NCI-H1092 treated with DMSO at 0.1 percent for 48 hours (cell line): ENCODE results near the gene FIGNL1.

ENCODE experiments used
- DNase-seq: peaks from one replicate; lab custom pipeline; 2025; lab: John Stamatoyannopoulos, UW

Gene FIGNL1, protein sequence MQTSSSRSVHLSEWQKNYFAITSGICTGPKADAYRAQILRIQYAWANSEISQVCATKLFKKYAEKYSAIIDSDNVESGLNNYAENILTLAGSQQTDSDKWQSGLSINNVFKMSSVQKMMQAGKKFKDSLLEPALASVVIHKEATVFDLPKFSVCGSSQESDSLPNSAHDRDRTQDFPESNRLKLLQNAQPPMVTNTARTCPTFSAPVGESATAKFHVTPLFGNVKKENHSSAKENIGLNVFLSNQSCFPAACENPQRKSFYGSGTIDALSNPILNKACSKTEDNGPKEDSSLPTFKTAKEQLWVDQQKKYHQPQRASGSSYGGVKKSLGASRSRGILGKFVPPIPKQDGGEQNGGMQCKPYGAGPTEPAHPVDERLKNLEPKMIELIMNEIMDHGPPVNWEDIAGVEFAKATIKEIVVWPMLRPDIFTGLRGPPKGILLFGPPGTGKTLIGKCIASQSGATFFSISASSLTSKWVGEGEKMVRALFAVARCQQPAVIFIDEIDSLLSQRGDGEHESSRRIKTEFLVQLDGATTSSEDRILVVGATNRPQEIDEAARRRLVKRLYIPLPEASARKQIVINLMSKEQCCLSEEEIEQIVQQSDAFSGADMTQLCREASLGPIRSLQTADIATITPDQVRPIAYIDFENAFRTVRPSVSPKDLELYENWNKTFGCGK

DNA sequence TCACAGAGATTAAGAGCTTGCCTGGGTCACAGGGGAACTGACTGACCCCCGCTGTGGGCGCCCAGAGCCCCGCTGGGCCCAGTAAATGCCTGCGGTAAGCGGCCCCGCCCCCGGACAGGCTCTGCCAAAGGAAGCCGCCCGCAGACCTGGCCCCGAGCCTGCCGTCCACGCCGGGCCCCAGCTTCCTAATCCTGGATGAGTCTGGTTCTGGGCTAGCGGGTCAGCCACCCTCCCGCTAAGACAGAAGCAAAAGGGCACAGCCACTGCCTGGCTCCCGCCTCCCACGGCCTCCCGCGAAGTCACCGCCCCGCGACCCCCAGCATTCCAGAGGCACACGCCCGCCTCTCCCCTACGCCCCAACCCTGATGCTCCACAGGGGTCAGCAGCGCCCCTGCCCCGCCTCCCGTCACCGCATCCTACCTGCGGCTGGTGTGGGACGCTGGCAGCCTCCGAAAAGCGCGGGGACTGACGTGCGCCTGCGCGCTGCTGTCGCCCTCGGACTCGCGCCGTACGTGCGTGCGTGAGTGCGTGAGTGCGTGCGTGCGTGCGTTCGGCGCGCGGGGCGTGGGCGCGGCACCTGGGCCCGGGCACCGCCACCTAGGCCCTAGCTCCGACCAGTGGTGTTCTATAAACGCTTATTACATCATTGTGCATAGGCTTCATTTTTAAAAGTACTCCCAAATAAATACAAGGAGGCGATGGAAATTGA lies at the start of gene FIGNL1:
Gene FIGNL1 (minus strand): TSS at position 470 of the 709 bp plus-strand sequence. CDS start 3,063 bp downstream, outside the sequence.
- peak; percentile 85 for DNase-seq

DNA sequence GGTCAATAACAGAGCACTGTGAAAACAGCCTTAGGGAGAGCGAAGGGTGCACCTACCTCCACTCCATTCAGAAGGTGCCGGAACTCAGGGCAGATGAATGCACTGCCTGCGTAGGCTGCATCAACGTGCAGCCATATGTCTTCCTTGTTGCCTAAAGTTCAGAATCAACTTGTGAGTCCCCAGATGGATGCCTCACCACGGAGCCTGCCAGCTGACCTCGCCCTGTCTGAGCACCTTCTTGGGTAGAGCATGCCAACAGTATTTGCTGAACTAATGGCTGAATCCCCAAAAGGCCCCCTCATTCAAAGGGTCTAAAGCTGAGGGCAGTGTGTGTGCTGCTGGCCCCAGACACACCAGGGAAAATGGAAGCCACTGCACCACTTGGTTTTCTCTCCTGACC lies 48.9 kb upstream of the FIGNL1 start:
- no peak for DNase-seq

DNA sequence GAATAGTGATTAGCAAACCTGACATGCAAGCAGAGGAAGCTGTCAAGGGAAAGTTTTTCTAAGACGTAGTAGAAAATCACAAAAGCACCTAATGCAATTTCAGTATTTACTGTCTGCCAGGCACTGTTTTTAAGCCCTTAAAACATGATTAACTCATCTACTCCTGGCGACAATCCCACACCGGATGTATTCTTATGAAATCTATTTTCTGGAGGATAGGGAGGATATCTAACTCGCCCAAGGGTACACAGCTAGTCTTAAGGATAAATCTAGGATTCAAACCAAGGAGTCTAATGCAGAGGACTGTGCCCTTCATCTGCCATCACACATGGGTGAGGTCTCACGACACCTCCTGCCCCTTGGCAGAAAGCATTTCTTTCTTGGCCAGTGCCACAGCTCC lies 47.8 kb upstream of the FIGNL1 start:
- no peak for DNase-seq

DNA sequence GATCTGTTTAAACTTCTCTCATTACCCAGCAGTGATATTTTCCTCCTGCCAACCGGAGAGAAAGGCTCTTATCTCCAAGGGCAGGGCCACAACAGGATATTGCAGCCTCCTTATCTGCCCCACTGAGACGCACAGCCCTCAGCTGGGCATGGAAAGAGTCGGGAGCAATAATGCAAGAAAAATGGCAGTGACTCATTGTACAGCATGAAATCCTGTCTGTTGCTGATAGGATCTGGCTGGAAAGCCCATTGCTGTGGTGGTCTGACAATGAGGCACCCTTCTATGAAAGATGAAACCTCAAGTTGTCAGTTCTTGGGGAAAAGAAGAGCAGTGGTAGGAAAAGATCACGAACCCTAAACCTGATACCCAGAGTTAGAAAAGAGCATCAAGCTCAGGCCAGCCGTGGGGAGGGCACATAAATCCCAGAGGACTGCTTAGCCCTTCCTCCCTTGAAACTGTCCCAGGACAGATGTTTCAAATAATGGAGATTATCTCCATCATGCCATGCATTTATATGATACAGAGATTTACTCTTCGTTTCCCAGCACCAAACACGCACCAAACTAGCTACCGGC lies 47.0 kb upstream of the FIGNL1 start:
- DNase-seq = no peak

DNA sequence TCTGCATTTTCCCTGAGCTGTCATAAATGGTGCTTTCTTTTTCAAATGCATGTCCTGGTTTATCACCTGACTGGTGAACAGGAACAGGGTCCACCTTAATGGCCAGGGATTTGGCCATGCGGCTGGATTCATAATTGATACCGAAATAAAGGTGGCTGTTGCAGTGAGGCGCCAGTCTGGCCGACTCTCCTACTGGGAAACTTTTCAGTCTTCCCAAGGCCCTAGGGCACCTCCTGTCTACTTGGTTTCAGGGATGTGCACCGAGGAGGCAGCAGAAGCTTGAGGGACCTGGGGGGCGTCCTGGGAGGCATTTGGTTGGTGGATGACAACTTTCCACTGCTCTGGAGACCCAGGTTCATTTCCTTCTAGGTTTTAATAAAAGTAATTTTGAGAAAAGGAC lies 46.4 kb upstream of the FIGNL1 start:
- no peak for DNase-seq

DNA sequence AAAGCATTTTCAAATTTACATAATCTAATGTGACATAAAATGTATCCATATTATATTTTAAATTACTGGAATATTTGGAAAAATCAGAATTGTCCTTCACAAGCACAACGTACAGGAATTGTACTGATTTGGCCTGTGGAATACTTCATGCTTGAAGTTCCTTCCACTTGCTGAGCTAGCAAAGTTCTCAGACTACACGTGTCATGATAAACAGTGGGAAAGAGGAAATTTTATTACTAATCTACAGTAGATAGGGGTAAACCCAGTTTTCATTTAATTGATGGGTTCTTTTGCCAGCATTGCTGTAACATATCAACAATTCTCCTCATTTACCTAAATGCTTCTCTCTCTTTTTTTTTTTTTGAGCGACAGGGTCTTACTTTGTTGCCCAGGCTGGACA lies 45.6 kb upstream of the FIGNL1 start:
- no peak for DNase-seq

DNA sequence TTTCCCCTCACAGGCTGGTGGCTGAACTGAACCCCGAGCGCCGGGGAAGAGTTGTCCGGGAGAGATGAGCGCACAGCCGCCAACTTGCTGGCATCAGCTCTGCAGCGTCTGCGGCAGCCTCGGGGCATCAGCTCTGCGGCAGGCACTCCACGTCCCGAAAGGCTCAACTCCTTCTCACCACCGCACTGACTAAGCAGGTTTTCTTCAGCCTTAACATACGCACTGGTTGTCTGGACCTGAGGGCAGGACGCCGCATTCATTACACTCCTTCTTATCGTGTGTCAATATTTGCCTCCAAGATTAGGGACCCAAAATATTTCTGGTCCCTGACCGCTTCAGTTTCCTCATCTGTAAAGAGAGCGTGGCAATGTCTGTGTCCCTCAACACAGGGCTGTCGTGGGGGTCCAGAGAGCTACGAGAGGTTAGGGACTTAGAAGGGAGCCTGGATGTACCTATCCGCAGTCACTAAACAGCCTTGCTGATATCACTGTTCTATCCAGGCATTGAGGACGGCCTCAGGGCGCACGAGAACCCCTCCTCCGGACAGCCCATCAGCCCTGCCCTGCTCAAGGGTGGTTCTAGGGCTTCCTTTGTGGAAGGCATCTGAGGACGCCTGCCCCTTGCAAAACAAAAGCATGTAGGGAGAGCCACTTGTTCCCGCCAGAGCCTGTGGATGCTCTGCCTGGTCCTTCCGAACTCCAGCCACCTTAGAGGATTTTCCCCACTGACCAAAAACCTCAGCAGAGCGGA lies 42.8 kb upstream of the FIGNL1 start:
- DNase-seq = no peak

DNA sequence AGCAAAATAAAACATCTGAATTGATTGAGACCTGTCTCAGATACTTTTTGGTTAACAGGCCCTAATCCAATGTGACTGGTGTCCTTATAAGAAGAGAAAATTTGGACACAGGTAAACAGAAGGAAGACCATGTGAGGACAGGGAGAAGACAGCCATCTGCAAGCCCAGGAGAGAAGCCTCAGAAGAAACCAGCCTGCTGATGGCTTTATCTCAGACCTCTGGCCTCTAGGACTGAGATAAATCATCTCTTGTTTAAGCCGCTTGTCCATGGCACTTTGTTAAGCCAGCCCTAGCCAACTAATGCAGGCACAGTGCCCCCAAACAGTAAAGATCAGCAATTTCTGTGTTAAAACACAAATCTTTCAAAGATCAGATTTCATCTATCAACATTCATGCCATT lies 41.8 kb upstream of the FIGNL1 start:
- no peak for DNase-seq

DNA sequence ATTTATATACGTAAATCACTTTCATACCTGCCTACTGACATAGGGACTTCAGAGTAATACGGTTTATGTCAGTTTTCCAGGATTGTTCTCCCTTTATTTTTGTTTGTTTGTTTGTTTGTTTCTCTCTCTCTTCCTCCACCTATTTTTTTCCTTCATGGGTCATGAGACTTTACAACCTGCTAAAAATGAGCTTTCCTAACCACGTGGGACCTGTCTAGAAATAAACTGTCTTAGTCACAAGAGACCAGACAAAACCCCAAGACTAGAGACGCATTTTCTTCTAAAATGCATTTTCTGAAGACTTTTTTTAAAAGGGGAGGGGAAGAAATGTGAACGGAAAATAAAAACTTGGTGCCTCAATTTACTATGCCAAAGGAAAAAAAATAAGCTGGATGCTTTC lies 41.1 kb upstream of the FIGNL1 start:
- no peak for DNase-seq

DNA sequence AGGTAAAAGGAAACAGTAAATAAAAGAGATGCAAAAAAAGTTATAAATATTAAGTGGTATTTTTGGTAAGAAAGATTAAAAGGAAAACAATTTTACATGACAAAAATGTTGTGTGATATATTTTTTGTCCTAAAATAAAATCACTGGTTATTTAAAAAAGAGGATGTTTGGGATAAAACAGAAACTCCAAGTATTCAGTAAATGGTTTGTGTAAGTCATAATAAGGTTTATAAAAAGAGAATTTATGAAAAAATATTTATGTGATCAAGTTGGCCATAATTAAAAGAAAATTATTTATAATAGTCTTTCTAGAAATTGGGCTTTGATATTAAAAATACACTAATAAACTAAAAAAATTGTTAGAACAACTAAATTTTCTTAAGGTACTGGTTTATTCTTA lies 38.2 kb upstream of the FIGNL1 start:
- no peak for DNase-seq

DNA sequence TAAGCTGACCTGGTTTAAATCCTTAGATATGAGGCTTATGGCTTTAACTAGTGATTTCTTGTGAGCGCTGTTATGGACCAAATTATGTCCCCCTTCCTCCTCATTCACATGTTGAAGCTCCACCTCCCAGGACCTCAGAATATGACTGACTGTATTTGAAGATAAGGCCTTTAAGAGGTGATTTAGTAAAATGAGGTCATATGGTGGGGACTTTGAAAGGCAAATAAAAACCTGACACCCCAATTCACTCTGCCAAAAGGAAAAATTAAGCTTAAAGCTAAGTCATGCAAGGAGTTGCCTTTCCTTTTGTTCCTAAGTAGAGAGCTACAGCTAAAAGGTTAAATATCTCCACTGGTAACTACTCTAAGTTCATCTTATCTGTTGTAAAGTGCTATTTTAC lies 36.4 kb upstream of the FIGNL1 start:
- no peak for DNase-seq

DNA sequence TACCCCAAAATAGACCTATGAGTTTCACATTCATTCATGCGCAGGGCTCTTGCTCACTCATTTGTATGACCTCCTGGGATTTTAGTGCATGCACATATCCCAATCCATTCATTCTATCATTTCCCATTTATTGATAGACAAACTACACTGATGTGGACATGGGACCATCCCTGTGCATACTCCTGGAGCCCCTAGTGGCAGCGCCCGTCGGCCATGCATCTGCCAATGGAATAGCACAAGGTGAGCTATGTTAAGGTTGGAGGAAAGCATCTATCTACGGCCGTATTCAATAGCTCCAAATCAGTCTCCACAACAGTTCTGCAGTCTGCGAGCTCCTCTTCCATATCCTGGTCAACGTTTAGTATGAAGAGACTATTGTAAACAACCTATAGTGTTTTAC lies 31.7 kb upstream of the FIGNL1 start:
- peak; percentile 26 for DNase-seq

DNA sequence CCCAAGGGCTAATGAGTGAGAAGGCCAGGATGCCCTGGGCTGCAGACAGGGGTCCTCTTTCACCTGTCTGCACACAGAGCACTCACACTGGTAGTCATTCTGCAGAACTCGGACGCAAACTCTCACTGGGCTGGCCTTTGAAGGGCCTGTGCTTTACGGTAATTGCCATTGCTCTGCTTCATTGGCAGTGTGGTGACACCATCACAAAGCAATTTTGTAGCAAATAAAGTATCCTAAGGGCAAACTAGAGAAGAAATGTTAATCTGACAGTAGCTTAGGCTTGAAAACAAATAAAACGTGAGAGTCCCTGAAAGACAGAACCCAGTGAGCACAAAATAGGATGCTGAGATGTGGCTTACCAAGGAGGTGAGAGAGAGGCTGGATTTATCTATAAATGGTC lies 30.6 kb upstream of the FIGNL1 start:
- DNase-seq = no peak

DNA sequence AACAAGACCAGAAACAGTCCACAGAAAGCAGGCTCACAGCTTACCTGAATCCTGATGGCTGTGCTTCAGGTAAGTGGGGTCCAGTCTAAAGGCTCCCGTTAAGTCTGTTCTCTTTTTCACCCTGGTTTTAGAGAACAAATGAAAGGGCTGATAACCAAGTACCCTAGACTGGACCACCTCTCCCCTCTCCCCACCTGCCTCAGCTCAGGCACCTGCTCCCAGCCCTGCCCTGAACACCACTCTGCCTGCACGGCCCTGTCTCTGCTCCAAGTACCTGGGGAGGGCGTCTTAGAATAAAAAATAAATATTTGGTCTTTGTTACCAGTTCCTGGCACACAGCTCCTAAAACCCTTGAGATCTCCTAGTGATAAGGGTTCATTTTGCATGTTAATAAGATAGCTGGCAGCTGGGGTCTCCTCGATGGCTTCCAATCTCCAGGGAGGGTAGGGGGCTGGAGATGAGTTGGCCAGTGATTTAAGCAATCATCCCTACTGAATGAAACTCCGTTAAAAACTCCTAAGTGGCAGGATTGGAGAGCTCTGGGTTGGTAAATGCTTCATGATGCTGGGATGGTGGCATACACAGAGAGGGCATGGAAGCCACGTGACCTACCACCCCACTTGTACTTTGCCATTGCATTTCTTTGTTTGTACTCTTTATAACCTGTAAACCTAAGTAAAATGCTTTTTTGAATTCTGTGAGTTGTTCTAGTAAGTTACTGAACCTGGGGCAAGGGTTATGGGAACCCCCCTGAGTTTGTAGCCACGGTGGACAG lies 29.8 kb upstream of the FIGNL1 start:
- DNase-seq = peak; percentile 95

DNA sequence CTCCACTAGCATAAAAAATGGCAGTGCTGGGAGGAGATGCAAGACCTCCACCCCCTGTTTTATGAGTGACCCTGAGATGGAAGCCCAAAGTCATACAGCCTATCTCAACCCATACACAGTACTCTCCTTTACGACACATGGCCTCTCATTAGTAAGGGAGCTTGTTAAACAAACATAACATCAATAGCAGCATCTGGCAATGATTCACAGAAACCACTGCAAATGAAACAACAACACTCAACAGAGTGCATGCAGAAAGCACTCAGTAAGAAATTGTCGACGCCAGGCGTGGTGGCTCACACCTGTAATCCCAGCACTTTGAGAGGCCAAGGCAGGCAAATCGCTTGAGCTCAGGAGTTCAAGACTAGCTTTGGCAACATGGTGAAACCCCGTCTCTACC lies 27.5 kb upstream of the FIGNL1 start:
- peak; percentile 94 for DNase-seq

DNA sequence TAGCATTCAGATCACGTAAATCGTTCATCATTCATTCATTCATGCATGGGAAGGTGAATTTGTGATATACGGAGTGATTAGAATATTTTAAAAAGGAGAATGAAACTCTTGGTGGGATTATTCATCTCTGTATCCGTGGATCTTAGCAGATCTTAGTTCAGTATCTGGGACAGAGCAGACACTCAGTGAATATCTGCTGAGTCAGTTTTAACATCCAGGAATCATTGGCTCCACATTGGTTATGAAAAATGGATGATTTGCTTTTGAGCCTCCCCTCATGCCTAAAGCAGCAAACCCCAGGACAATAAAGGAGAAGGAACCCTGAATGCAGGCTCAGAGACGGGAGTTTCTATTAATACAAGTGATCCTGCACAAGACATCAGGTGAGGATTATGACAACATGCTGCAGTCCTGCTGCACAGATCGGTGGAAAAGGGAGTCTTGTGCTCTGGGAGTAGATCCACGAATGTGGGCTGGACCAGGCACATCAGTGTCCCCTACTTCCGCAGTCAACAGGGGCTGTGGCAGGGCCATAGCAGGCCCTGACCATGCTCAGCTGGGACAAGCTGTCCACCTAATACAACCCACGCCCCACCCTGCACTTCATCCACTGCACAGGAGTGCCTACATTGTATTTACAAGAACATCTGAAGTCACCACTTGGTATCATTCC lies 26.9 kb upstream of the FIGNL1 start:
- no peak for DNase-seq

DNA sequence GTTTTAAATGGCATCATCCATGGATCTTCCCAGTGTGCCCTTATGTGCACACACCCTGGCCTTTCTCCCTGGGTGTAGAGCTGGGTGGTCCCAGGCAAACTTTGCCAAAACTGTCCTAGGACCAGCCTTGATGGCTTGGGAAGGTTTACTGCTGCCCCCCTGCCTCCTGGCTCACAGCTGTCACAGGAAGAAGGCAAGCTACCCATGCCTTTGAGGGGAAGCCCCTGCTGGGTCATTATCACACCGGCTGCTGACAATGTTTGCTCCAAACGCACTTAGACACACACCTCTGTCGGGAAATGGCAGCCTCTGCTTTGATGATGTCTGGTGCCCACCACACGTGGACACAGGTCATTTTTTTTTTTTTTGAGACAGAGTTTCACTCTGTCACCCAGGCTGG lies 25.2 kb upstream of the FIGNL1 start:
- DNase-seq = peak; percentile 41

DNA sequence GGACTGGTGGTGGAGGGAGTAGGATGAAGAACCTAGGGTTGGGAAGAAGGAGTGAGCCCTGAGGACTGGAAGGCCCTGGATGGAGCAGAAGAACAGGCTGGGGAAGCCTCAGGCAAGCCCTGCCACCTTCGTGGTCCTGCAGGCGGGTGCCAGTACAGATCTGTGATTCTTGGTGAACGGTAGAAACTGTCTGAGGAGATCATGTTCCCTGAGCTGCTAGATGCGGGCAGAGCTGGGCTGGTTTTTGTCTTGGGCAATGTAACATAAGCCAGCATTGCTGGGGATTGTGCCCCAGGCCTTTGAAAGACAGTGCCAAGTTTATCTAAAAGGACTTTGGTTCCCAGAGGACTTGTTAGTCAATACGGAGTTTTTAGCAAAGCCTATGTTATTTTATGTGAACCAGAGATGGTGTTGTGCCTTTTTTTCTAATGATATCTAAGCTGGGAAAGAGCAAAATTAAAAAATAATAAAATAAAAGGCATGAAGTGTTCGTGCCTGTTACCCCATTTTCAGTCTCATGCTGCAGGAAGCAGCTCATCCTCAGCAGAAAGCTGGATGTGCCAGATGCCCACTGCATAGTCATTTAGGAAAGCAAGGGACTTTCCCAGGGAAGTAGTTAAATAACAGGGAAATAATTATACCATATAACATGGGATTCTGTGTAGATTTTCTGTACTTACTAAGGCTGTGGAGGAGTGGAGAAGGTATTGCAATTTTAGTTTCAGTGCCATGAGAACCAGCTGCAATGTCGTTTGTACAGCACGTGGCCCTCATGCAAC lies 24.4 kb upstream of the FIGNL1 start:
- DNase-seq = no peak

DNA sequence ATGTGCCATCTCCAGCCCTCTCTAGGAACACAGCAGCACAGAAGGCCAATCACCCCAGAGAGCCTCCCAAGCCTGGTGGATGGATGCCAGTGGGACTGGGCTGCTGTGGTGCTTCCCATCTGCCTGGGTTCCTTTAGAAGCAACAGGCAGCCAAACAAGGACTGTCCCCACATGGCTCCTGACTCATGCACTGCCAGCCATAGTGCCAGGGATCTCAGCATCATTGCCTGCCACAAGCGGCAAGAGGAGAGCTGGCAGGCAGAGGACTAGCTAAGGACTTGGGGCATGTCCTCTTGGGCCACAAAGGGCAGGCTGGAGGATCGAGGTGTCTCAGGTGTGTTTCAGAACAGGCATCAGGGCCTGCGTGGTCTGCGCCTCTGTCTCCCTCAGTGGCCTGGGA lies 23.4 kb upstream of the FIGNL1 start:
- no peak for DNase-seq

DNA sequence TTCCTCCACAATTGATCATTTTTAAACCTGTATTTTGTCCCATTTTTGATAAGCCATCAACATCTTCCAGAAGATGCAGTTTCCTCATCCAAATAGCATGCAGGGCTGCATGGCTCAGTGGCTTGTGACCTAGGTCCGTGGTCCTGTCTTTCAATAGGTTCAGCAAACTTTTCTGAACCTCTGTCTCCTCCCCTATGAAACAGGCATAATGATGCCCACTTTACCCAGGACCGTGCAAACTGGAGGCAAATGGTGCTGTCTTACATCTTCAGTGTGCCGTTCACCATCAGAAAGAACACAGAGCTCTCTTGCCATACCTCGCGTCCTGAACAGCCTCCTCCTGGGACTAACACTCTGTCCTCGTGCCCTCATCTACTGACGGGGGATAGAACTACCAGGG lies 22.3 kb upstream of the FIGNL1 start:
- DNase-seq = no peak
